ENCODE measurements around the gene SSPN. TPM values are rescaled to one million over a fixed set of nuclear protein-coding genes. Genes with fewer than 3 reads are reported as not detected.

Gene SSPN
- total RNA-seq, 4 donors from 2014 or later: 31.5 to 76.7 (median 45.0) TPM

DNA sequence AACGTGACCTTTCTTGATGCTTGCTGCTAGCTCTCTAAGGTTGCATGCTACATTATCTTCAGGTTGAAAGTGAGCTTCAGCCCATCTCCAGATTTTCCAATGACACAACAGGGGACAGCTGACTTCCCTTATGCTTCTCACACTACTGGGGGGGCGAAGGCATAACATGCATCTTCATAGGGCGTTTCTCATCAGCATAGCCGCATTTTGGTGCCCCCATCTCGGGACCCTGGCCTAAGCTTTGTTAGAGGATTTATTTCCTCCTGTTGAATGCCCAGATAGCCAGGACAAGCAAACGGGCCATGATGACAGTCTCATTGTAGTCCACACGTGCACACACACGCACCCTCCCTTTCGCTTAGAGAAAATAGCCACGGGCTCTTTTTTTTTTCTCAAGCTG, 30.7 kb downstream of the SSPN start:
- H3K27ac ChIP-seq: no peak overlapping the region
- H3K4me1 ChIP-seq: no peaks in the 10 kb centered on the region
- TF ChIP-seq POLR2A (IDR thresholded peaks at IDR 0.05): no peak
- TF ChIP-seq, protein P1, sequence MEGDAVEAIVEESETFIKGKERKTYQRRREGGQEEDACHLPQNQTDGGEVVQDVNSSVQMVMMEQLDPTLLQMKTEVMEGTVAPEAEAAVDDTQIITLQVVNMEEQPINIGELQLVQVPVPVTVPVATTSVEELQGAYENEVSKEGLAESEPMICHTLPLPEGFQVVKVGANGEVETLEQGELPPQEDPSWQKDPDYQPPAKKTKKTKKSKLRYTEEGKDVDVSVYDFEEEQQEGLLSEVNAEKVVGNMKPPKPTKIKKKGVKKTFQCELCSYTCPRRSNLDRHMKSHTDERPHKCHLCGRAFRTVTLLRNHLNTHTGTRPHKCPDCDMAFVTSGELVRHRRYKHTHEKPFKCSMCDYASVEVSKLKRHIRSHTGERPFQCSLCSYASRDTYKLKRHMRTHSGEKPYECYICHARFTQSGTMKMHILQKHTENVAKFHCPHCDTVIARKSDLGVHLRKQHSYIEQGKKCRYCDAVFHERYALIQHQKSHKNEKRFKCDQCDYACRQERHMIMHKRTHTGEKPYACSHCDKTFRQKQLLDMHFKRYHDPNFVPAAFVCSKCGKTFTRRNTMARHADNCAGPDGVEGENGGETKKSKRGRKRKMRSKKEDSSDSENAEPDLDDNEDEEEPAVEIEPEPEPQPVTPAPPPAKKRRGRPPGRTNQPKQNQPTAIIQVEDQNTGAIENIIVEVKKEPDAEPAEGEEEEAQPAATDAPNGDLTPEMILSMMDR (IDR thresholded peaks at IDR 0.05): no peak
- intact Hi-C loops (cut with DNase I; ENCODE audit: low total_unique reads): no loop called here
- H3K27me3 ChIP-seq: no peaks in the 10 kb centered on the region
- no peak for DNase-seq
- no peak overlapping the region for H3K4me3 ChIP-seq
- H3K9me3 ChIP-seq: no peaks in the 10 kb centered on the region
- H3K36me3 ChIP-seq: no peaks in the 10 kb centered on the region

DNA sequence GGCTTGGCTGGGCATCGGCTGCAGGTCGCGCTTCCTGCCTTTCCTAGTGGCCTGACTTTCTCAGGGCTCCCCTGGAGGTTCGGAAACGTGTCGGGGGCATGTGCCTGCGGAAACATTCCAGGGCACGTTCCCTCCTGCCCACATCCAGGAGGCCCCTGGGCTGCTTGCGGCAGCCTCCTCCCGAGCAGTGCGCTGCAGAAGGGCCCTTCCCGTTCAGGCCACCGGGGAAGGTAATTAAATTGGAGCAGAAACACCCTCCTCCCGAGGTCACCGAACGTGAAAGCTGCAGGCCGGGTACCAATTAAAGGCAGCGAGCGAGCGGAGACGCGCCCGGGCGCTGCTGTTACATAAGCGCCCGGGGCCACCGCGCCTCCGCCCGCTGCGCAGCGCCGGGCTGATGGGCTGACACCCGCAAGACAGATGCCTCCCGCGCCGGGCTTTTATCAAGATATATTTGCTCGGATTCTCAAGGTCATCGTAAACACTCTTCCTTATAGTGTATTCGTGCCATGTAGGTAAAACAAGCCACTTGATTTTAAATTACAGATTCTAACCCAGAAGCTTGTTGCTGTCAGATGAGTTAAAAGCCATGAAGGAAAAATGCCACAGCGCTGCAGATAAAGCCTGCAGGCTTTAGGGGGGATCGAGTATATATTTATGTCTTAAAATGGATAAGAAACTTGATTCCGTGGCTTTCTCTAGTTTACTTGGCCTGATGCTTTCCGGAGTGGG, 31.4 kb downstream of the SSPN start:
- intact Hi-C loops (cut with DNase I; ENCODE audit: low total_unique reads): no loop called here

DNA sequence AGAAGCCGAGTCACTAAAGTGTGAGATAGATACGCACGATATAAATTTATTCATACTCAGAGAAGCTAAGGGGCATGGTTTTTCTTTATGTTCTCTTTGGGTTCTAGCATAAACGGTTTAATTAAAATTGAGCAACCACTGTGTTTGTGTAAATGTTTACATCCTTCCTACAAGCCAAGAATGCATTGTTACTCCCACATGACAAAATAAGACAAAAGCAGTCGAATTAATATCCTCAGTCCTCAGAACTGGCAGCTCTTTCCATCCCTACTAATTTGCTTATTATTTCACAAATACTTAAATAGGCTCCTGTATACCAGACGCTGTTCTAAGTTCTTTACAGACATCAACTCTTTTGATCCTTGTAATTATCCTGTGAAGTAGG, 32.0 kb downstream of the SSPN start:
- DNase-seq: no peak
- intact Hi-C loops (cut with DNase I; ENCODE audit: low total_unique reads): no loop called here
- Histone ChIP-seq H3K4me3 (peak overlapping the region in 1 of 2 donors; percentile 48), H3K27ac (no peak overlapping the region), H3K27me3 (no peaks in the 10 kb centered on the region), H3K9me3 (no peaks in the 10 kb centered on the region), H3K36me3 (no peaks in the 10 kb centered on the region), H3K4me1 (no peaks in the 10 kb centered on the region)
- no peak for TF ChIP-seq POLR2A (IDR thresholded peaks at IDR 0.05)
- TF ChIP-seq, protein P1 (IDR thresholded peaks at IDR 0.05): no peak

More for the DNA sequence above, 31.4 kb downstream of the SSPN start:
- H3K27me3 ChIP-seq: no peaks in the 10 kb centered on the region
- no peaks in the 10 kb centered on the region for H3K4me1 ChIP-seq
- DNase-seq: peak in 1 of 2 donors; percentile 37
- no peaks in the 10 kb centered on the region for H3K9me3 ChIP-seq
- TF ChIP-seq, protein P1 (IDR thresholded peaks at IDR 0.05): no peak
- no peak for TF ChIP-seq POLR2A (IDR thresholded peaks at IDR 0.05)
- no peaks in the 10 kb centered on the region for H3K36me3 ChIP-seq
- peak overlapping the region in 1 of 2 donors; percentile 39 for H3K27ac ChIP-seq
- peak overlapping the region; percentile 26 to 48 for H3K4me3 ChIP-seq

DNA sequence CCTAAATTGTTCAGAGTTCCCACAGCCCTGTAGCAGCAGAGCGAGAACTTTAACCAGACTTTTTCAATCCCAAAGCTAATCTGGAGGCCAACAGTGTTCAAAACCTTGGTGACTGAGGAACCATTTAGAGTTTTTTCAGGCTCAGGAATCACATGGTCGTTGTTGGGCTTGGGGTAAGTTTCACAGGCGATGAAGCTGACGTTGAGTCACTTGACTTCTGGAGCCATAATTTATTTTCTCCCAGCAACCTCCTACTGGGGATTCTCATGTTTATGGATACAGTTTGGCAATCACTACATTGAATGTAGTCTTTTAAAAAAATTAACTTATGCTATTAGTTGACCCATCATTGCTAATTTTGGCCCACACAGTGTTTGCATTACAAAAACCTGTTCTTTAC, 34.5 kb downstream of the SSPN start:
- H3K4me3 ChIP-seq: no peak overlapping the region
- no peak overlapping the region for H3K27ac ChIP-seq
- no peaks in the 10 kb centered on the region for H3K4me1 ChIP-seq
- H3K36me3 ChIP-seq: no peaks in the 10 kb centered on the region
- no peaks in the 10 kb centered on the region for H3K27me3 ChIP-seq
- intact Hi-C loops (cut with DNase I; ENCODE audit: low total_unique reads): no loop called here
- DNase-seq: no peak
- TF ChIP-seq, protein P1 (IDR thresholded peaks at IDR 0.05): no peak
- no peak for TF ChIP-seq POLR2A (IDR thresholded peaks at IDR 0.05)
- H3K9me3 ChIP-seq: no peaks in the 10 kb centered on the region

DNA sequence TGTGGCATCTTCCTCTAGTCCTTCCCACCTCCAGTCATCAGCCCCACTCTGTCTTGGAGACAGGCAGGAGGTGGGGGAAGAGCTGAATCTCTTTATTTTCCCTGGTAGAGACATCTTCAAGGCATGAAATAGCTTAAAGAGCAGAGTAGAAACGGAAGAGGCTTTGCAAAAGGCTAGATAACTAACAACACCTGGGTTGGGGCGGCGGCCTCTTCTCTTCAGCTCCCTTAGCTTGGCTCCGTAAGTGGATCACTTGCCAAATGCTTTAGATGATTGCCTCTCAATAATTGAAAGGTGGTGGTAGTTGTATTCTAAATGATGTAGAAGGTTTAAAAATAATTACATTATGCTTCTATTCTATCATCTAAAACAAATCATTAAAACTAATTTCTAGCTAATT, 36.1 kb downstream of the SSPN start:
- H3K9me3 ChIP-seq: no peaks in the 10 kb centered on the region
- TF ChIP-seq POLR2A (IDR thresholded peaks at IDR 0.05): no peak
- TF ChIP-seq, protein P1 (IDR thresholded peaks at IDR 0.05): no peak
- no peak for DNase-seq
- H3K27me3 ChIP-seq: no peaks in the 10 kb centered on the region
- H3K27ac ChIP-seq: no peak overlapping the region
- H3K4me3 ChIP-seq: no peak overlapping the region
- no peaks in the 10 kb centered on the region for H3K4me1 ChIP-seq
- intact Hi-C loops (cut with DNase I; ENCODE audit: low total_unique reads): no loop called here
- no peaks in the 10 kb centered on the region for H3K36me3 ChIP-seq
